Activated CD8-positive, alpha-beta T cell treated with anti-CD3 and anti-CD28 coated beads, Interleukin-2, amount 10 ng/mL, durations not matched to agents 7 days and 5 days (primary cell): ENCODE measurements around the gene CTNNA2. TPM values are rescaled to one million over a fixed set of nuclear protein-coding genes. Genes with fewer than 3 reads are reported as not detected.

Experiments used
- ATAC-seq: fragments of 150-1000 bp; cut with Tn5 transposase; one replicate; pipeline ENCODE4 v1.10.0; 2021; ENCODE audit warnings: moderate library complexity
- CTCF ChIA-PET: fragments of 350-600 bp; sonication (Branson Sonifier 250); formaldehyde crosslinking; loops from one replicate; lab custom pipeline; 2021; ENCODE audit warnings: antibody characterized with exemption; lab: Charles Lee
- POLR2A ChIA-PET: fragments of 350-600 bp; sonication (Branson Sonifier 250); formaldehyde crosslinking; loops from one replicate; lab custom pipeline; 2021; ENCODE audit warnings: antibody characterized with exemption; lab: Charles Lee
- DNase-seq: peaks from one replicate; pipeline ENCODE4 v3.0.0-alpha.2; 2020
- H3K27ac Mint-ChIP-seq: one replicate; pipeline ENCODE4 v1.8.0; 2021; ENCODE audit warnings: mild to moderate bottlenecking, mixed read lengths
- H3K27me3 Mint-ChIP-seq: one replicate; pipeline ENCODE4 v1.8.0; 2021; ENCODE audit warnings: low read depth, mixed read lengths
- H3K36me3 Mint-ChIP-seq: one replicate; pipeline ENCODE4 v1.8.0; 2021; ENCODE audit warnings: low read depth, mixed read lengths
- H3K4me1 Mint-ChIP-seq: one replicate; pipeline ENCODE4 v1.8.0; 2021; ENCODE audit warnings: low read depth, mixed read lengths
- H3K4me3 Mint-ChIP-seq: one replicate; pipeline ENCODE4 v1.8.0; 2021; ENCODE audit warnings: mild to moderate bottlenecking, mixed read lengths
- H3K9me3 Mint-ChIP-seq: one replicate; pipeline ENCODE4 v1.8.0; 2022; ENCODE audit warnings: mixed read lengths; ENCODE audit not compliant: insufficient read depth
- total RNA-seq, 2 experiments: library from RNA; stranded (reverse); gene quantifications; one replicate each; pipeline ENCODE4 v1.2.3, GENCODE V29; 2021

CTNNA2 gene
- total RNA-seq, 2 experiments from 2014 or later = not detected

DNA sequence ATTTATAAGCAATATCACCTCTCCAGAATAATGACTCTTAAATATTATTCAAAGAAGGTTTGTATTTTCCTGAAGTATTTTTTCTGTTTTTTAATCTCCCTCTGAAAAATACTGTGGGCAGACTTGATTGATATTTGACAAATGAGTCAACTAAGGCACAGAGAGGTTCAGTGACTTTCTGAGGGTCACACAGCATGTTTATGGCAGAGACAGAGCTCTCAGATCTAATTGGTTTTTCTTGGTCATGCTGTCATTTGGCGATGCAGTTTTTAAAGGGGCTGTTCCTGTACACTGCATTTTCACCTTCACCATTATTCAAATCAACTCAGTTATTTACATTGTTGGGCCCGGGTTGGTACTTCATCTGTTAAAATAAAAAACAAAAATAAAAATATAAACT is 527.4 kb downstream of the CTNNA2 start:
- DNase-seq (no peak), ATAC-seq (no peak)
- ChIA-PET POLR2A (no interaction called here), CTCF (no interaction called here)
- Mint-ChIP-seq H3K4me3 (no peak overlapping the region), H3K27me3 (no peaks in the 10 kb centered on the region), H3K4me1 (no peaks in the 10 kb centered on the region), H3K27ac (no peak overlapping the region), H3K36me3 (no peaks in the 10 kb centered on the region), H3K9me3 (no peaks in the 10 kb centered on the region)

GRCh38 chr2:80042635-80043034 is 529.8 kb downstream of the CTNNA2 start:
- POLR2A ChIA-PET = no interaction called here
- DNase-seq (no peak), ATAC-seq (no peak)
- Mint-ChIP-seq H3K27ac (no peak overlapping the region), H3K4me3 (no peak overlapping the region), H3K36me3 (no peaks in the 10 kb centered on the region), H3K27me3 (no peaks in the 10 kb centered on the region), H3K4me1 (no peaks in the 10 kb centered on the region), H3K9me3 (no peaks in the 10 kb centered on the region)
- CTCF ChIA-PET = no interaction called here

- Mint-ChIP-seq H3K9me3 (no peaks in the 10 kb centered on the region), H3K4me3 (no peak overlapping the region), H3K27me3 (no peaks in the 10 kb centered on the region)
These were observed 535.4 kb downstream of the CTNNA2 start for GRCh38 chr2:80048296-80048695.

DNA sequence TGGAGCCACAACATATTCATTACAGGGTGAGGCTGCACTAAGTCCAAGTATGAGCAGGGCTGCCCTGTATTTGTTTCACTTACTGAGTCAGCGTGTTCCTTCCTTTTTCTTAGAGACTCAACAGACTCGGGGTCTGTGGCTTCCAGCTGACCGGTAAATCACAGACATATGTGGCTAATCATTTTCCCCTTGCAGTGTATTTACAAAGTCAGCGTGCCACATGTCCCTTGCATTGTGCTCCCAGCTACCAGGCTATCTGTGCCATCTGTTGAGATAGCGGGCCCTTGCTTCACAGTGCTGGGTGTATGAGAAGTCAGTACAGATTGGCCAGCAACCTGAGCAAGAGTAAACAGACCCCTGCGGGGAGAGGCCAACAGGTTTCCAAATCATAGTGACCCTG is 537.4 kb downstream of the CTNNA2 start:
- ChIA-PET POLR2A (no interaction called here), CTCF (no interaction called here)

More at GRCh38 chr2:80048296-80048695, 535.4 kb downstream of the CTNNA2 start:
- CTCF ChIA-PET = no interaction called here
- Mint-ChIP-seq H3K4me1 (no peaks in the 10 kb centered on the region), H3K36me3 (no peaks in the 10 kb centered on the region), H3K27ac (no peak overlapping the region)
- DNase-seq (no peak), ATAC-seq (no peak)
- POLR2A ChIA-PET = no interaction called here

DNA sequence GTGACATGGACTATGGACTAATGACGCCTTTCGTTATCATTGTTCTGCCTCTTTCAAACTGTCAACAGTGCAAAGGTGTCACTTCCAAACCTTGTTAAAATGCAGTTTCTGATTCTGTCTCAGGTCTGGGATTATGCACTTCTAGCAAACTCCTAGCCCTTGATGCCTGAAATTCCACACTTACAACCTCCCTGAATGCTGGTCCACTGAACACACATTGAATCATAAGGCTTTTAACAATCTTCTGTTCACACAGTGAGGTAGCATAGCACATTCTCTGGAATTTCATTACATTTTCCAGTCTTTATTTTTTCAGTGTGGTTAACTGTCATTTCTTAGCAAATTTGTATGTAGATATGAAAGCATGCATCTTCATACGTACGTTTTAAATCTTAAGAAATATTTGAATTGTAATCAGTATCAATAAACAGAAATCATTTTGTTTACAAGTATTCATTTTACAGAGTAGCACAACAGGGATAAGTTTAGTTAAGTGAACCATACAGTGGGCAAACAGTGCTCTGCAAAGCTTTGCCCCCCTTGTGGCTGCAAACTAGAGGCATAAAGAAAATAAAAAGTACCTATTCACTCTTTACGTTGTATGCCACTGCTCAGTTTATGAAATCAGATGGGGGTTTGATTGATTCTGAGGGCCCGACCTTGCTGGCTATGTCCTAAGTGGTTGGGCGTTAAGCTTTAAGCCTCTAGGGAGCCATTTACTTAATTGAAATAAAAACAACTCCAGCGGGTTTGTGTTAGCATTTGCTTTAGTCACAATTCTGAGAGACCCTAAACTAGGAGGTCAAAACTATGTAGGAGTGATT is 540.9 kb downstream of the CTNNA2 start:
- no peak overlapping the region for H3K27ac Mint-ChIP-seq
- CTCF ChIA-PET = no interaction called here
- ATAC-seq (no peak), DNase-seq (no peak)
- H3K27me3 Mint-ChIP-seq = no peaks in the 10 kb centered on the region
- H3K36me3 Mint-ChIP-seq = no peaks in the 10 kb centered on the region
- H3K4me3 Mint-ChIP-seq = no peak overlapping the region
- POLR2A ChIA-PET = no interaction called here
- no peaks in the 10 kb centered on the region for H3K4me1 Mint-ChIP-seq
- H3K9me3 Mint-ChIP-seq = no peaks in the 10 kb centered on the region

More for the DNA sequence above, 537.4 kb downstream of the CTNNA2 start:
- ATAC-seq (no peak), DNase-seq (no peak)
- no peak overlapping the region for H3K27ac Mint-ChIP-seq
- no peaks in the 10 kb centered on the region for H3K4me1 Mint-ChIP-seq
- H3K4me3 Mint-ChIP-seq = no peak overlapping the region
- H3K27me3 Mint-ChIP-seq = no peaks in the 10 kb centered on the region
- no peaks in the 10 kb centered on the region for H3K36me3 Mint-ChIP-seq
- no peaks in the 10 kb centered on the region for H3K9me3 Mint-ChIP-seq

DNA sequence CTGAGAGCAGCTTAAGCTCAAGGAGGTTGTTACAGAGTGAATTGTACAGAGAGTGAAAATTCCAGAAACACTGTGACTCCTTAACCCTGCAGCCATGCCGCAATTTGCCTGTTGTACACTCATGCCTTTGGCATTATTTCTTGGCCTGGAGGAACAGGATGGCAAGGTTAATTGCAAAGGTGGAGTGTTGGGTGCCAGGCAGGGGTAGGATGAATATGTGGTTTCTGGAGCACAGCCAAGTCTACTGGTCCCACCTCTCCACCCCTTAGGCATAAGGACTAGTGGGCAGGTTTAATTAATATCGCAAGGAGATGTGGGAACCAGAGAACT is 541.5 kb downstream of the CTNNA2 start:
- Mint-ChIP-seq H3K9me3 (no peaks in the 10 kb centered on the region), H3K27me3 (no peaks in the 10 kb centered on the region), H3K4me3 (no peak overlapping the region), H3K27ac (no peak overlapping the region), H3K36me3 (no peaks in the 10 kb centered on the region), H3K4me1 (no peaks in the 10 kb centered on the region)
- CTCF ChIA-PET = no interaction called here
- DNase-seq = no peak
- no peak for ATAC-seq
- POLR2A ChIA-PET = no interaction called here

DNA sequence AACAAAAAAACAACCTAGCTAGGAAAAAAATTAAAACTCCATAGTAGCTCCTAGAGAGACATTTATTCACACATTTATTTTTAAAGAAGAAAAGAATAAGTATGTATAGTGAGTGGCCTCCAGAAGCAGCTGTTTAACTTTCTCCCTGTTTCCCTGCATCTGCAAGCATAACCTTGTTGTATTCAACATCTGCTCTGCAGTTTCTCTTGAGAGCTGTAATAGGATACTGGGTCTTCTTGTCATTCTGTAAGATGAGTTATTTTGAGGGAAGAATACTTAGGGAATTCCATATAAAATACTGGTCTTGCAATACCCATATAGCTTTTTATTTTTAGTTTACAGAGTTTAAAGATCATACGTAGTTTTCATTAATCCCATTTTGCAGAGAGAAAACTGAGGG is 545.1 kb downstream of the CTNNA2 start:
- ChIA-PET POLR2A (no interaction called here), CTCF (no interaction called here)
- no peak for ATAC-seq

DNA sequence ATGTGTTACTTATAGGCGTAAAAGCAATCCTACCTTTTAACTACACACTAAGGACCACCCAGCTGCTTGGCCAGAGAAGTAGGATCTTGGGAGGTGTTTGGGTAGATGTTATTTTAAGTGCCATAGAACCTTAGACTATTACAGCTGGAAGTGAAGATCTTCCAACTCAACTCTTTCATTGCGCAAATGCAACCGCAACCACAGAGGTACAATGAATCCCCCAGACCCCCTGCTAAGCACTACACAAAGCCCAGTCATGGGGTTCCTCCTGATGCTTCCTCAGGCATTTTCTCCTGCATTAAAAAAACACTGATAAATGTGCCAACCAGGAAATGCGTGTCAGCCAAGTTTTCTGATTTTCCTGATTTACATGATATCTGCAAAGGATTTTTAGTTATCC is 545.7 kb downstream of the CTNNA2 start:
- no peaks in the 10 kb centered on the region for H3K4me1 Mint-ChIP-seq
- H3K4me3 Mint-ChIP-seq = no peak overlapping the region
- H3K27me3 Mint-ChIP-seq = no peaks in the 10 kb centered on the region
- no peaks in the 10 kb centered on the region for H3K9me3 Mint-ChIP-seq
- no peak for DNase-seq
- ATAC-seq = no peak
- no peaks in the 10 kb centered on the region for H3K36me3 Mint-ChIP-seq
- no peak overlapping the region for H3K27ac Mint-ChIP-seq
- CTCF ChIA-PET = no interaction called here
- POLR2A ChIA-PET = no interaction called here

More for the DNA sequence above, 545.1 kb downstream of the CTNNA2 start:
- H3K27me3 Mint-ChIP-seq = no peaks in the 10 kb centered on the region
- H3K4me3 Mint-ChIP-seq = no peak overlapping the region
- no peaks in the 10 kb centered on the region for H3K36me3 Mint-ChIP-seq
- DNase-seq = no peak
- no peak overlapping the region for H3K27ac Mint-ChIP-seq
- no peaks in the 10 kb centered on the region for H3K9me3 Mint-ChIP-seq
- no peaks in the 10 kb centered on the region for H3K4me1 Mint-ChIP-seq

GRCh38 chr2:80059447-80059846 is 546.6 kb downstream of the CTNNA2 start:
- ChIA-PET CTCF (no interaction called here), POLR2A (no interaction called here)
- no peak overlapping the region for H3K27ac Mint-ChIP-seq

DNA sequence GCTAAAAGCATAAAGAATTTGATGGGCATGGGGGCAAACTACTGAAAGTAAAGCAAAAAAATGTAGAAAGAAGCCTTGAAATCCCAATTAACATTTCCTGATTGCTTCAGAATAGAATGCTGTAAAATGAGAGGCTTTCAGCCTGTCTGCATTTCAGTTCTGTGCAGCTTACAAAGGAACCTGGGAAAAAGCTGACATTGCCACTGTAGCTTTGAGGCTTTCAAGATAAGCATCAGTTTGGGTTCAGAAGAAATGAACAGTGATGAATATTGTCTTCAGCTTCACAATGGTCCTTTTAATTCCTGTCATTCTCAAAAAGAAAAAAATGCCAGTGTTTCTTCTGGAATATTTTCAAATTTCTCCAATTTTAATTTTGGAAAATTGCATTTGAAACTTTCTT is 549.0 kb downstream of the CTNNA2 start:
- no peaks in the 10 kb centered on the region for H3K27me3 Mint-ChIP-seq
- no peaks in the 10 kb centered on the region for H3K4me1 Mint-ChIP-seq
- DNase-seq = no peak
- H3K27ac Mint-ChIP-seq = no peak overlapping the region
- CTCF ChIA-PET = no interaction called here
- no peaks in the 10 kb centered on the region for H3K36me3 Mint-ChIP-seq
- POLR2A ChIA-PET = no interaction called here
- no peak for ATAC-seq
- no peak overlapping the region for H3K4me3 Mint-ChIP-seq
- H3K9me3 Mint-ChIP-seq = no peaks in the 10 kb centered on the region

More at GRCh38 chr2:80059447-80059846, 546.6 kb downstream of the CTNNA2 start:
- ATAC-seq (no peak), DNase-seq (no peak)
- Mint-ChIP-seq H3K27me3 (no peaks in the 10 kb centered on the region), H3K4me3 (no peak overlapping the region), H3K36me3 (no peaks in the 10 kb centered on the region), H3K9me3 (no peaks in the 10 kb centered on the region), H3K4me1 (no peaks in the 10 kb centered on the region)

- DNase-seq = no peak
- no peaks in the 10 kb centered on the region for H3K27me3 Mint-ChIP-seq
- POLR2A ChIA-PET = no interaction called here
- no peak overlapping the region for H3K27ac Mint-ChIP-seq
- CTCF ChIA-PET = no interaction called here
- no peak for ATAC-seq
- H3K36me3 Mint-ChIP-seq = no peaks in the 10 kb centered on the region
- H3K9me3 Mint-ChIP-seq = no peaks in the 10 kb centered on the region
- no peak overlapping the region for H3K4me3 Mint-ChIP-seq
- H3K4me1 Mint-ChIP-seq = no peaks in the 10 kb centered on the region
These were observed 549.4 kb downstream of the CTNNA2 start for GRCh38 chr2:80062298-80062697.

DNA sequence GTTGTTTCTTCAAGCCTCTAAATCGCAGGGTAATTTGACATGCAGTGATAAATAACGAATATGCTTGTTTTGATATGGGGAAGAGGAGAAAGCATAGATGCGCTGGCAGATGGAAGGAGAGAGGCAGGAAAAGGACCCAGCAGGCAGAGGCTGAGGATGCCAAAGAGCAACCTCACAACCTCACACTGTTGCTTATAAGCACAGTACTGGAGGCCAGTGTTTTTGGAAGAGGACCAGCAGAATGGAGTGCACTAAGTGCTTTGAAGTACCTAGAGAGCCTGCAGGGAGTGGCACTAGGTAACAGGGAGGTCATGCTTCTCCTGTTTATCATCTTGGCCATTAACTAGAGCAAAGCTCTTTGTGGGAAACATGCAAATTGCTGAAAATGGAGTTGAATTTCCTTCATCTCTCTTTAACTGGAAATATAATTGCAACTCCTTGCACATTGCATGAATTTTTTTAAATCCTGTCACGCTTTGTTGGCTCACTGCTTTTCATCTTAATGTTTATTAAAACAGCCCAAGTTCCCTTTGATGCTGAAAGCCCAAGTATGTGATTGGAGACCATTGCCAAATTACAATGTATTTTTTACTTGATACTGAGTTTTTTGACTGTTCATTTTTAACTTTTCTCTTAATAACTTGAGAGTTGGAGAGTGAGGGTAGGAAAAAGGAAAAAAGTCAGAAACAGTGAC is 555.3 kb downstream of the CTNNA2 start:
- Mint-ChIP-seq H3K4me3 (no peak overlapping the region), H3K27me3 (no peaks in the 10 kb centered on the region), H3K4me1 (no peaks in the 10 kb centered on the region), H3K27ac (no peak overlapping the region), H3K9me3 (no peaks in the 10 kb centered on the region), H3K36me3 (no peaks in the 10 kb centered on the region)
- ChIA-PET POLR2A (no interaction called here), CTCF (no interaction called here)
- no peak for DNase-seq
- no peak for ATAC-seq
